ENCODE measurements around the gene ITGA2. TPM values are rescaled to one million over a fixed set of nuclear protein-coding genes. Genes with fewer than 3 reads are reported as not detected.

Gene ITGA2
- total RNA-seq, 1 donor from 2014 or later, result 0.30 TPM

DNA sequence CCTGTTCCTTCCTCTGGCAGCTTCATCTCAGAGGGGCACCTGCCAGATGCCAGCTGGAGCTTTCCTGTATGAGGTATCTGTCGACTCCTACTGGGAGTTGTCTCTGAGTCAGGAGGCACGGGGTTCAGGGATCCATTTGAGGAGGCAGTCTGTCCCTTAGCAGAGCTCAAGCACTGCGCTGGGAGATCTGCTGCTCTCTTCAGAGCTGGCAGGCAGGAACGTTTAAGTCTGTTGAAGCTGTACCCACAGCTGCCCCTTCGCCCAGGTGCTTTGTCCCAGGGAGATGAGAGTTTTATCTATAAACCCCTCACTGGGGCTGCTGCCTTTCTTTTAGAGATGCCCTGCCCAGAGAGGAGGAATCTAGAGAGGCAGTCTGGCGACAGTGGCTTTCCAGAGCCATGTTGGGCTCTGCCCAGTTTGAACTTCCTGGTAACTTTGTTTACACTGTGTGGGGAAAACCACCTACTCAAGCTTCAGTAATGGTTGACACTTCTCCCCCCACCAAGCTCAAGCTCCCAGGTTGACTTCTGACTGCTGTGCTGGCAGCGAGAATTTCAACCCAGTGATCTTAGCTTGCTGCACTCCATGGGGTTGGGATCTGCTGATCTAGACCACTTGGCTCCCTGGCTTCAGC, 11.8 kb upstream of the ITGA2 start:
- peaks cover 5% of the 10 kb centered on the region for H3K9me3 Mint-ChIP-seq (ENCODE audit: unreplicated experiment)

GRCh38 chr5:52981507-52981906, 7.6 kb upstream of the ITGA2 start:
- no peaks in the 10 kb centered on the region for H3K4me1 Mint-ChIP-seq (ENCODE audit: unreplicated experiment)
- no peak for TF ChIP-seq CTCF (IDR thresholded peaks at IDR 0.05)
- no peak overlapping the region for H3K4me3 Mint-ChIP-seq (ENCODE audit: unreplicated experiment)
- H3K36me3 Mint-ChIP-seq (ENCODE audit: unreplicated experiment), result no peaks in the 10 kb centered on the region
- no peak overlapping the region for H3K27ac Mint-ChIP-seq (ENCODE audit: unreplicated experiment)
- DNase-seq (ENCODE audit: extremely low spot score, unreplicated experiment), result no peak
- peaks cover 56% of the 10 kb centered on the region for H3K27me3 Mint-ChIP-seq (ENCODE audit: unreplicated experiment)
- H3K9me3 Mint-ChIP-seq (ENCODE audit: unreplicated experiment), result no peaks in the 10 kb centered on the region

More for the DNA sequence above, 11.8 kb upstream of the ITGA2 start:
- no peaks in the 10 kb centered on the region for H3K36me3 Mint-ChIP-seq (ENCODE audit: unreplicated experiment)
- DNase-seq (ENCODE audit: extremely low spot score, unreplicated experiment), result no peak
- H3K4me1 Mint-ChIP-seq (ENCODE audit: unreplicated experiment), result no peaks in the 10 kb centered on the region
- no peak for TF ChIP-seq CTCF (IDR thresholded peaks at IDR 0.05)
- no peak overlapping the region for H3K4me3 Mint-ChIP-seq (ENCODE audit: unreplicated experiment)
- peaks cover 46% of the 10 kb centered on the region for H3K27me3 Mint-ChIP-seq (ENCODE audit: unreplicated experiment)
- H3K27ac Mint-ChIP-seq (ENCODE audit: unreplicated experiment), result no peak overlapping the region

- Mint-ChIP-seq H3K27me3 (ENCODE audit: unreplicated experiment) (peaks cover 70% of the 10 kb centered on the region), H3K4me3 (ENCODE audit: unreplicated experiment) (no peak overlapping the region), H3K27ac (ENCODE audit: unreplicated experiment) (no peak overlapping the region), H3K9me3 (ENCODE audit: unreplicated experiment) (peaks cover 3% of the 10 kb centered on the region), H3K36me3 (ENCODE audit: unreplicated experiment) (no peaks in the 10 kb centered on the region), H3K4me1 (ENCODE audit: unreplicated experiment) (peaks cover 2% of the 10 kb centered on the region)
- no peak for TF ChIP-seq CTCF (IDR thresholded peaks at IDR 0.05)
- DNase-seq (ENCODE audit: extremely low spot score, unreplicated experiment), result no peak
Measured at GRCh38 chr5:52983731-52984636, 5.2 kb upstream of the ITGA2 start.

GRCh38 chr5:52985306-52985705, 3.8 kb upstream of the ITGA2 start:
- no peak for TF ChIP-seq CTCF (IDR thresholded peaks at IDR 0.05)
- Mint-ChIP-seq H3K27me3 (ENCODE audit: unreplicated experiment) (peaks cover 61% of the 10 kb centered on the region), H3K4me3 (ENCODE audit: unreplicated experiment) (no peak overlapping the region), H3K9me3 (ENCODE audit: unreplicated experiment) (peaks cover 3% of the 10 kb centered on the region), H3K27ac (ENCODE audit: unreplicated experiment) (no peak overlapping the region), H3K36me3 (ENCODE audit: unreplicated experiment) (no peaks in the 10 kb centered on the region), H3K4me1 (ENCODE audit: unreplicated experiment) (peaks cover 8% of the 10 kb centered on the region)
- no peak for DNase-seq (ENCODE audit: extremely low spot score, unreplicated experiment)

DNA sequence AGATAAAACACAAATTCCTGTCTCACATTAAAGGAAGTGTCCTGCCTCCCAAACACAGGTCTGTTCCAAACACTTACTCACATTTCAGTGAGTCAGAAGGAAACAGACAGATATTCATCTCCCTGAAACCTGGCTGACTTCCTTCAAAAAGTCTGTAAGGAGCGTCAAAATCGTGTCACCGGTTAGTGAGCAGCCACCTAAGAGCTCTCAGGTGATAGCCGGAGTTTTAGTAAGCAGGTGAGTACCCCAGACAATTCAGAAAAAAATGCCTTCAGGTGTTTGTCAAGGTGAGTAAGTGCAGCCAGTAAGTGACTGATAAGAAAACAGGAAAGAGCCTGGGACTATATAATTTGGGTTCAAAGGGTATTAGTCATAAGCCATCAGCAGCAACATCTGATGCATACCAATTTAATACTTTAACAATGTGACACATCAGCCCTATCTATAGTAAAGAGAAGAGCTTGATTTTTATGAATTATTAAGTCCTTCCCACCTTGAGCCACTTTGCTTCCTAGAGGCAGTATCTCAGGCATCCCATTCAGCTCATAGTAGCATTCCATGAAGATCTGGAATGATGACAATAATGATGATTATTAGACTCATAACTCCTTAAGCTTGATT, 1.3 kb upstream of the ITGA2 start:
- H3K4me1 Mint-ChIP-seq (ENCODE audit: unreplicated experiment), result peaks cover 11% of the 10 kb centered on the region

More for the DNA sequence above, 1.3 kb upstream of the ITGA2 start:
- H3K27ac Mint-ChIP-seq (ENCODE audit: unreplicated experiment), result no peak overlapping the region
- no peak for DNase-seq (ENCODE audit: extremely low spot score, unreplicated experiment)
- no peak overlapping the region for H3K4me3 Mint-ChIP-seq (ENCODE audit: unreplicated experiment)
- no peak for TF ChIP-seq CTCF (IDR thresholded peaks at IDR 0.05)
- H3K36me3 Mint-ChIP-seq (ENCODE audit: unreplicated experiment), result no peaks in the 10 kb centered on the region
- H3K9me3 Mint-ChIP-seq (ENCODE audit: unreplicated experiment), result peaks cover 3% of the 10 kb centered on the region
- peaks cover 57% of the 10 kb centered on the region for H3K27me3 Mint-ChIP-seq (ENCODE audit: unreplicated experiment)

Measured in osteocyte (in vitro differentiated cells).